Neural crest cell (in vitro differentiated cells): ENCODE measurements around the gene SEPTIN8. TPM values are rescaled to one million over a fixed set of nuclear protein-coding genes. Genes with fewer than 3 reads are reported as not detected.

ENCODE experiments used
- DNase-seq: peaks from one replicate; pipeline ENCODE4 v3.0.0; 2021; ENCODE audit warnings: low read depth, mixed read lengths, low spot score
- H3K27ac Mint-ChIP-seq: one replicate; pipeline ENCODE4 v1.8.0; 2021; ENCODE audit warnings: mild to moderate bottlenecking, mixed read lengths; ENCODE audit not compliant: unreplicated experiment
- H3K27me3 Mint-ChIP-seq: 2 replicates; pipeline ENCODE4 v1.8.0; 2021; ENCODE audit warnings: low read depth, mild to moderate bottlenecking, mixed read lengths
- H3K36me3 Mint-ChIP-seq: 2 replicates; pipeline ENCODE4 v1.8.0; 2021; ENCODE audit warnings: low read depth, mild to moderate bottlenecking, mixed read lengths
- H3K4me1 Mint-ChIP-seq: 2 replicates; pipeline ENCODE4 v1.8.0; 2021; ENCODE audit warnings: mixed read lengths
- H3K4me3 Mint-ChIP-seq: one replicate; pipeline ENCODE4 v1.8.0; 2021; ENCODE audit warnings: mild to moderate bottlenecking, mixed read lengths
- H3K9me3 Mint-ChIP-seq: 2 replicates; pipeline ENCODE4 v1.8.0; 2021; ENCODE audit warnings: mixed read lengths
- CTCF ChIP-seq: fragments of 200-600 bp; sonication (generic); conservative IDR thresholded peaks from 2 replicates; pipeline ENCODE4 v1.5.0; 2021; ENCODE audit warnings: antibody characterized with exemption, mild to moderate bottlenecking
- total RNA-seq: library from RNA; stranded (reverse); gene quantifications from 2 replicates; pipeline ENCODE4 v1.2.1, GENCODE V29; 2021

Gene SEPTIN8
- total RNA-seq, 1 donor from 2014 or later, result 71.1 TPM

GRCh38 chr5:132765311-132766019 is 11.6 kb downstream of the SEPTIN8 start:
- Mint-ChIP-seq H3K4me1 (no peaks in the 10 kb centered on the region), H3K27ac (no peak overlapping the region), H3K9me3 (no peaks in the 10 kb centered on the region), H3K36me3 (no peaks in the 10 kb centered on the region), H3K4me3 (no peak overlapping the region), H3K27me3 (no peaks in the 10 kb centered on the region)
- DNase-seq, result no peak
- no peak for TF ChIP-seq CTCF

GRCh38 chr5:132764671-132765238 is 12.3 kb downstream of the SEPTIN8 start:
- Mint-ChIP-seq H3K9me3 (no peaks in the 10 kb centered on the region), H3K36me3 (no peaks in the 10 kb centered on the region), H3K27ac (no peak overlapping the region), H3K27me3 (no peaks in the 10 kb centered on the region), H3K4me3 (no peak overlapping the region), H3K4me1 (no peaks in the 10 kb centered on the region)
- no peak for DNase-seq
- TF ChIP-seq CTCF, result no peak

- no peaks in the 10 kb centered on the region for H3K9me3 Mint-ChIP-seq
- peak overlapping the region; percentile 24 for H3K27ac Mint-ChIP-seq
- H3K36me3 Mint-ChIP-seq, result no peaks in the 10 kb centered on the region
- no peak for TF ChIP-seq CTCF
- no peak for DNase-seq
- no peaks in the 10 kb centered on the region for H3K4me1 Mint-ChIP-seq
- H3K4me3 Mint-ChIP-seq, result no peak overlapping the region
- H3K27me3 Mint-ChIP-seq, result no peaks in the 10 kb centered on the region
These were observed 13.0 kb downstream of the SEPTIN8 start for GRCh38 chr5:132764051-132764450.

- no peak for TF ChIP-seq CTCF
- Mint-ChIP-seq H3K9me3 (no peaks in the 10 kb centered on the region), H3K4me3 (no peak overlapping the region), H3K27ac (peak overlapping the region; percentile 47), H3K4me1 (no peaks in the 10 kb centered on the region), H3K36me3 (no peaks in the 10 kb centered on the region), H3K27me3 (no peaks in the 10 kb centered on the region)
- no peak for DNase-seq
These were observed 13.6 kb downstream of the SEPTIN8 start for GRCh38 chr5:132763181-132764036.

GRCh38 chr5:132762246-132763000 is 14.6 kb downstream of the SEPTIN8 start:
- H3K27me3 Mint-ChIP-seq, result no peaks in the 10 kb centered on the region
- no peak overlapping the region for H3K27ac Mint-ChIP-seq
- no peak overlapping the region for H3K4me3 Mint-ChIP-seq
- H3K9me3 Mint-ChIP-seq, result no peaks in the 10 kb centered on the region
- H3K4me1 Mint-ChIP-seq, result no peaks in the 10 kb centered on the region
- H3K36me3 Mint-ChIP-seq, result no peaks in the 10 kb centered on the region
- DNase-seq, result no peak
- no peak for TF ChIP-seq CTCF
